ENCODE data around the gene SET. TPM values are rescaled to one million over a fixed set of nuclear protein-coding genes. Genes with fewer than 3 reads are reported as not detected.

The SET gene, protein sequence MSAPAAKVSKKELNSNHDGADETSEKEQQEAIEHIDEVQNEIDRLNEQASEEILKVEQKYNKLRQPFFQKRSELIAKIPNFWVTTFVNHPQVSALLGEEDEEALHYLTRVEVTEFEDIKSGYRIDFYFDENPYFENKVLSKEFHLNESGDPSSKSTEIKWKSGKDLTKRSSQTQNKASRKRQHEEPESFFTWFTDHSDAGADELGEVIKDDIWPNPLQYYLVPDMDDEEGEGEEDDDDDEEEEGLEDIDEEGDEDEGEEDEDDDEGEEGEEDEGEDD
- 141 and 170 TPM in 2 replicates for total RNA-seq

DNA sequence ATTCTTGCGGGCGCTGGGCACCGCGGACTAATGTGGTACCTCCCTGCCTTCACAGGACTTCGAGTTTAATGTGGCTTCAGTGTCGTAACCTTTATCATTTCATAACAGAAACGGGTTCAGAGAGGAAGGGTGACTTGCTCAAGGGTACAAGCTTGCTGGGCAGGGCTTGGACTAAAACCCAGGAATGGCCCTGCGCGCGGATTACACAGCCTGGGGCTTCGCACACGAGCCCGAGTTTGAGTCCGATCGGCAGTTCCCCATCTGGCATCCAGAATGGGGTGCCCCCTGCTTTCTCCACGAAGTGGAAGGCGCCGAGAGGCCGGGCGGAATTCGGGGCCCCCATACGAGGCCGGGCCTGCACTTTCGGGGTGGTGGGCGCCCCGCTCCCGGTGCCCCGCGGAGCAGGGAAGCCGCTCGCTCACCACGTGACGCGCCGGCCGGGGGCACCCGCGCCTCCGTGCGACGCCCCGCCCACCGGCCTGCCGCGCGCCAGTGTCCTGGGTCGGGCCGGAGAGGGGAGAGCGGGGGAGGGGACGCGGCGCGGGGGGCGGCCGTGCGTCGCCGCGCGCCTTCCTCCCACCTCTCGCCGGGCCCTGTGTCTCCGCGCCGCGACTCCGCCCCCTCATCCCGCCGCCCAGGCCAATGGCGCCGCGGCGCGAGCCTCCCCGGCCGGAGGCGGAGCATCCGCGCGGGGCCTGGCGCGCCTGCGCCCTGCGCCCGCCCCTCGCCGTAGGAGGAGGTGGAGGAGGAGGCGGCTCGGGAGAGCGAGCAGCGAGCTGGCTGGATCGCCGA lies at the start of gene SET:
SET (plus strand) TSS at position 722 of the 792 bp plus-strand sequence. CDS start 361 bp downstream, outside the sequence.

DNA sequence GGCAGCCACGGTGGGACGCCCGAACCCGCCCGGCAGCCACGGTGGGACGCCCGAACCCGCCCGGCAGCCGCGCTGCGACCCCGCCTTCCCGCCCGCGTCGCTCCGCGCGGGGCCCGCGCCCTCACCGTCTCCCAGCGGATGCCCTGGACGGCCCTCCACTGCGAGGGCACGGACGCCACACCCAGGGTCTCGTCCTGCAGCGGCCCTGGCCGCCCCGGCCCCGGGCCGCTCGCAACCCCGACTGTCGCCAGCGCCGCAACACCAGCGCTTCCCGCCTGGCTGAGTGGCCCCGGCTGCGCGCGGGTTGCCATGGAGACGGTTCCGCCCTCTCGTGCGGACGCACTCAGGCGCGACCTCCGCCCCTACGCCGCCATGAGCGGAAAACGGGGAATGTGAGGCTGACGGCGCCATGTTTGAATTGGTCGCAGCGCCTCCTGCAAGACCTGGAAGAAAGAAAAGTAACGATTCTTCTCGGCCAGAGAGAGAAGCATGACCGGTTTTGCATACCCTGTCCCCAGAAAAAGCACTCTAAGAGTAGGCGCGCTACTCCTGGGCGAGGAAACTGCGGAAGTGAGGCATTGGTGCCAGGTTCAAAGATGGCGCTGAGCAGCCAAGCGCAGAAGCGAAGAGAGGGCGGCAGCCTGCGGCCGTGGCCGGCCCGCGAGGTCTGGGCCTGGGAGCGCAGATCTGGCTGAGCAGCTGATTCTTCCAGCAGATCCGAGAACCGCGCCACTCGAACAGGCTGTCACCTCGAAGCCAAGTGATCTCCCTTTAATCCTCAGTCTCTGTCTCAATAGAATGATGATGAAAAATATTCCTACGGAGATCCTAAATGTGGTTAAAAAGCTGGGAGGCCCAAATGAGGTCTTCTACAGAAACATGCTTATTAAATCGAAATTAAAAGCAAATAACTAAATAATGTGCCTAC lies 32.3 kb upstream of the SET start, which contains the start of gene DYNC2I2:
DYNC2I2 (minus strand) TSS at position 432 of the 928 bp plus-strand sequence; CDS start at position 311, 121 bp downstream.

DNA sequence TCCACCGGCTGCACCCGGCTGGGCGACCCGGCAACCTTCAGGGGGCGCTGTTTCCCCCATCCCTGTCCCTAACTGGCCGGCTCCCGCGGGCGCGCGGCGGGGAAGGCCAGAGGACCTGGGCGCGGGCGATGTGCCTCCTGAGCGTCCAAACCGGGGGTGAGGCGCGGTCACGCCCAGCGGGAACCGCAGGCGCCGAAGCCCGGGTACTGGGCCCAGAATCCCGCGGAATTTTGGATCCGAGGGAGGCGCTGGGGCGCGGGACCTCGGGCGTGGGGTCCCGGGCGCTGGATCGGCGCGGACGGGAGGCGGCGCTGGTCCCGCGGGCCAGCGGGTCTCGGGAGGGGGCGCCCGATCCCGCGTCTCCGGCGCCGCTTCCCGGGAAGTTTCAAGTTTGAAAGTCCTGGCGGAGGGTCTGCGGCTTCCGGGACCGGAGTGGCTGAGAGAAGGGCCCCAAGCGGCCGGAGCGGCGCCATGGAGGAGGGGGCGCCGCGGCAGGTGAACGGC lies 13.5 kb downstream of the SET start, which contains the start of gene PKN3:
PKN3 (plus strand) TSS at position 59 of the 504 bp plus-strand sequence; CDS start at position 472, 413 bp downstream.

DNA sequence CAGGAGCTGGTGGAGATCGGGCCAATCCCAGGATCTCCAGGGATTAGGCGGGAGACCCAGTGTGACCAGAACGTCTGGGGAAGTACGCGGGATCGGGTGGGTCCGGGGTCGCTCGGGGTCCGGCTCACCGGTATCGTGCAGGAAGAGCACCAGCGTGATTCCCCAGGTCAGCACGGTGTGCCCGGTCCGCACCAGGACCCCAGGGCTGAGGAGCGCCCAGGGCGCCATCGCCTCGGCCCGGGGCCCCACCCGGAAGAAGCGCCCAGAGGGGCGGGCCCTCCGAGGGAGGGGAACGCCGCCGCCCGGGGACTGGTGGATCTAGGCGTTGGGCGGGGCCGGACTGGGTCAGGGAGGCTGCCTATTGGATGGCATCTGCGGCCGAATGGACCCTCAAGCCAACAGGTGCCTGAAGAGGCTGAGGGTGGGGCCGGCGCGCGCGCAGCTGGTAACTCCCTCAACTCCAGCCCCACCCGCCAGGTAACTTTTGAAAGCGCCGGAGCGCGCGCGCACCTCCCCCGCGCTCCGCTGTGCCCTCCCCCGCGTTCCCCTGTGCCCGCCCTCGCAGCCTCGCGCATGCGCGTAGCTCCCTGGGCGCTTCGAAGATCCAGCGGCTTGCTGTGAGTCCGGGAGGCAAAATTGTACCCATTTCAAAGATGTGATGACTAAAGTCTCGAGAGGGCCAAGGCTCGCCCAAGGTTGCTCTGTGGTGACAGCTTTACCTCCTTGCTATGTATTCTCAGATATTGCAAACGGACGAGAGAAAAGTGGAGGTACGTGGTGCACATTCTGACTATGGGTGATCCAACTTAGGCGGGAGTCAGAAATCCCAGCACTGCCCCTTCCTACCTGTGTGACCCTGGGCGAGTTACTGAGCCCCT lies 35.1 kb downstream of the SET start, which contains the start of gene ZDHHC12:
ZDHHC12 (minus strand) TSS at position 262 of the 878 bp plus-strand sequence; CDS start at position 228, 34 bp downstream.

Other genes starting within 250 kb of the SET start
- gene ODF2, start 233.2 kb upstream of the SET start, total RNA-seq = 12.2 and 33.9 TPM in 2 replicates
- gene GLE1, start 184.5 kb upstream of the SET start, total RNA-seq = 18.5 and 20.9 TPM in 2 replicates
- 280 and 302 TPM in 2 replicates for gene SPTAN1, start 136.6 kb upstream of the SET start, total RNA-seq
- gene DYNC2I2, start 32.4 kb upstream of the SET start, total RNA-seq = 103 and 125 TPM in 2 replicates
- gene PKN3, start 13.3 kb downstream of the SET start, total RNA-seq = 7.6 and 23.8 TPM in 2 replicates
- 111 and 159 TPM in 2 replicates for gene ZDHHC12, start 34.9 kb downstream of the SET start, total RNA-seq
- gene ZER1, start 82.7 kb downstream of the SET start, total RNA-seq = 24.0 and 72.0 TPM in 2 replicates
- 13.7 and 18.9 TPM in 2 replicates for gene TBC1D13, start 98.0 kb downstream of the SET start, total RNA-seq
- gene ENDOG, start 129.3 kb downstream of the SET start, total RNA-seq = 32.8 and 39.4 TPM in 2 replicates
- gene SPOUT1, start 140.6 kb downstream of the SET start, total RNA-seq = 31.1 and 43.5 TPM in 2 replicates
- 14.5 and 15.1 TPM in 2 replicates for gene KYAT1, start 192.7 kb downstream of the SET start, total RNA-seq
- 66.5 and 72.4 TPM in 2 replicates for gene LRRC8A, start 192.9 kb downstream of the SET start, total RNA-seq
- gene PHYHD1, start 231.8 kb downstream of the SET start, total RNA-seq = 6.0 and 24.7 TPM in 2 replicates

All from mesangial cell (primary cell).